SU-DHL-6 (cell line): Measurements from ENCODE around the gene DAAM2.

Source experiments
- H2AFZ ChIP-seq: fragments of 200-600 bp; sonication (generic); 2 replicates; pipeline ENCODE4 v1.6.1; 2014; ENCODE audit warnings: low read depth, mild to moderate bottlenecking, moderate library complexity, mixed read lengths, antibody characterized with exemption, low read length; ENCODE audit not compliant: severe bottlenecking
- H3F3A ChIP-seq: fragments of 200-600 bp; shearing (Covaris generic); 2 replicates; pipeline ENCODE4 v1.6.0; 2016; ENCODE audit warnings: antibody characterized with exemption, mild to moderate bottlenecking; ENCODE audit not compliant: insufficient read depth
- H3K27ac ChIP-seq: fragments of 200-600 bp; sonication (generic); 2 replicates; pipeline ENCODE4 v1.5.1; 2016; ENCODE audit warnings: low read depth, mild to moderate bottlenecking, low read length, moderate library complexity, mixed read lengths
- H3K27me3 ChIP-seq: fragments of 200-600 bp; sonication (generic), shearing (Covaris generic); 2 replicates; pipeline ENCODE4 v1.6.0; 2014; ENCODE audit warnings: mild to moderate bottlenecking, low read length
- H3K36me3 ChIP-seq: fragments of 200-600 bp; sonication (generic); 2 replicates; pipeline ENCODE4 v1.6.1; 2014; ENCODE audit warnings: mild to moderate bottlenecking, low read length, mixed read lengths
- H3K4me2 ChIP-seq: fragments of 300-600, 200-600 bp; shearing (Covaris generic), sonication (generic); 2 replicates; pipeline ENCODE4 v1.6.0; 2014; ENCODE audit warnings: low read length, low read depth, mild to moderate bottlenecking; ENCODE audit not compliant: poor library complexity, severe bottlenecking
- H3K4me3 ChIP-seq: fragments of 200-600 bp; sonication (generic); 2 replicates; pipeline ENCODE4 v1.5.1; 2014; ENCODE audit warnings: antibody characterized with exemption, low read length, mild to moderate bottlenecking, mixed read lengths; ENCODE audit not compliant: insufficient read depth, poor library complexity, severe bottlenecking
- H3K79me2 ChIP-seq: fragments of 200-600 bp; sonication (generic); 2 replicates; pipeline ENCODE4 v1.6.1; 2014; ENCODE audit warnings: mild to moderate bottlenecking, low read length, moderate library complexity; ENCODE audit not compliant: insufficient read depth
- H3K9ac ChIP-seq: fragments of 200-600 bp; sonication (generic); 2 replicates; pipeline ENCODE4 v1.7.0; 2014; ENCODE audit warnings: mild to moderate bottlenecking, low read length
- H3K9me2 ChIP-seq: fragments of 200-600 bp; sonication (generic); replicated peaks from 2 replicates; pipeline ENCODE4 v1.6.1; 2014; ENCODE audit warnings: low read length; ENCODE audit not compliant: insufficient read depth
- H3K9me3 ChIP-seq: fragments of 200-600 bp; sonication (generic); 2 replicates; pipeline ENCODE4 v1.6.1; 2014; ENCODE audit warnings: low read length, mixed read lengths; ENCODE audit not compliant: insufficient read depth
- H4K20me1 ChIP-seq: fragments of 200-600 bp; sonication (generic); 2 replicates; pipeline ENCODE4 v1.6.1; 2014; ENCODE audit warnings: low read depth, mild to moderate bottlenecking, antibody characterized with exemption, low read length, moderate library complexity, mixed read lengths
- CTCF ChIP-seq: fragments of 200-600 bp; sonication (generic); IDR thresholded peaks from one replicate; pipeline ENCODE4 v1.5.1; 2017; ENCODE audit warnings: antibody characterized with exemption, mild to moderate bottlenecking, low read length, moderate library complexity; ENCODE audit not compliant: insufficient read depth, poor library complexity, severe bottlenecking
- EZH2phosphoT487 ChIP-seq: fragments of 200-600 bp; sonication (generic), shearing (Covaris generic); conservative IDR thresholded peaks from 2 replicates; pipeline ENCODE4 v1.6.1; 2018; ENCODE audit warnings: mild to moderate bottlenecking, antibody characterized with exemption, low read length, moderate library complexity, mixed read lengths

The DAAM2 gene

GRCh38 chr6:39753725-39754045 is 38.5 kb upstream of the DAAM2 start:
- Histone ChIP-seq H3K27me3 (no peaks in the 10 kb centered on the region), H3K9me3 (no peaks in the 10 kb centered on the region), H3K79me2 (no peaks in the 10 kb centered on the region), H3F3A (no peaks in the 10 kb centered on the region), H2AFZ (no peak overlapping the region), H3K9me2 (no peaks in the 10 kb centered on the region), H3K4me2 (no peak overlapping the region), H3K4me3 (no peak overlapping the region), H3K36me3 (no peaks in the 10 kb centered on the region), H3K9ac (no peak overlapping the region), H3K27ac (no peak overlapping the region), H4K20me1 (no peaks in the 10 kb centered on the region)
- no peak for TF ChIP-seq EZH2phosphoT487
- TF ChIP-seq CTCF, result no peak

- no peaks in the 10 kb centered on the region for H4K20me1 ChIP-seq
- no peaks in the 10 kb centered on the region for H3K79me2 ChIP-seq
- no peak overlapping the region for H3K9ac ChIP-seq
- H3F3A ChIP-seq, result no peaks in the 10 kb centered on the region
- H3K27me3 ChIP-seq, result no peaks in the 10 kb centered on the region
- no peak overlapping the region for H3K4me2 ChIP-seq
- no peak for TF ChIP-seq EZH2phosphoT487
- H3K27ac ChIP-seq, result no peak overlapping the region
- no peaks in the 10 kb centered on the region for H3K36me3 ChIP-seq
- H3K9me3 ChIP-seq, result no peaks in the 10 kb centered on the region
- H3K4me3 ChIP-seq, result no peak overlapping the region
- H3K9me2 ChIP-seq, result no peaks in the 10 kb centered on the region
- H2AFZ ChIP-seq, result no peak overlapping the region
Observed at GRCh38 chr6:39754514-39755115, 37.6 kb upstream of the DAAM2 start.

- H3K79me2 ChIP-seq, result no peaks in the 10 kb centered on the region
- no peaks in the 10 kb centered on the region for H3K27me3 ChIP-seq
- no peaks in the 10 kb centered on the region for H3K9me2 ChIP-seq
- no peak overlapping the region for H2AFZ ChIP-seq
- TF ChIP-seq EZH2phosphoT487 (no peak), CTCF (no peak)
- H3K9me3 ChIP-seq, result no peaks in the 10 kb centered on the region
- H3K9ac ChIP-seq, result no peak overlapping the region
- no peak overlapping the region for H3K4me2 ChIP-seq
- no peaks in the 10 kb centered on the region for H4K20me1 ChIP-seq
- H3K4me3 ChIP-seq, result no peak overlapping the region
- H3K27ac ChIP-seq, result no peak overlapping the region
- H3K36me3 ChIP-seq, result no peaks in the 10 kb centered on the region
- H3F3A ChIP-seq, result no peaks in the 10 kb centered on the region
Observed at GRCh38 chr6:39755231-39755630, 36.9 kb upstream of the DAAM2 start.

- no peak overlapping the region for H3K9ac ChIP-seq
- H3K27me3 ChIP-seq, result no peaks in the 10 kb centered on the region
- no peaks in the 10 kb centered on the region for H3K79me2 ChIP-seq
- H3K4me2 ChIP-seq, result no peak overlapping the region
- no peaks in the 10 kb centered on the region for H4K20me1 ChIP-seq
- no peak overlapping the region for H3K27ac ChIP-seq
- H3F3A ChIP-seq, result no peaks in the 10 kb centered on the region
- no peaks in the 10 kb centered on the region for H3K36me3 ChIP-seq
- no peak for TF ChIP-seq EZH2phosphoT487
- TF ChIP-seq CTCF, result no peak
- H3K9me3 ChIP-seq, result no peaks in the 10 kb centered on the region
- H2AFZ ChIP-seq, result no peak overlapping the region
- no peaks in the 10 kb centered on the region for H3K9me2 ChIP-seq
- no peak overlapping the region for H3K4me3 ChIP-seq
Observed at GRCh38 chr6:39756582-39756981, 35.6 kb upstream of the DAAM2 start.
